ENCODE results near the gene ACACA. TPM values are rescaled to one million over a fixed set of nuclear protein-coding genes. Genes with fewer than 3 reads are reported as not detected.

The ACACA gene
- total and polyA plus RNA-seq, 9 of the 15 experiments (the other 6 are each of a cell fraction or from before 2014, with no cell fraction given), result 35.9 to 135 (median 88.4) TPM

- DNase-seq (ENCODE audit: extremely low read depth in 1 of 4, low spot score in 3 of 4) (no peak), ATAC-seq (no peak), FAIRE-seq (no peak)
- Histone ChIP-seq H4K20me1 (replicated peaks; ENCODE audit: control insufficient read depth, insufficient read depth, low read length) (no peaks in the 10 kb centered on the region), H3K9me1 (ENCODE audit: control insufficient read depth, insufficient read depth, low read length) (no peaks in the 10 kb centered on the region), H3K27me3 (ENCODE audit: control insufficient read depth in 2 of 2, insufficient read depth in 2 of 2, low read length in 2 of 2) (no peaks in the 10 kb centered on the region), H3K9ac (ENCODE audit: insufficient read depth in 1 of 2, low read depth in 2 of 2, low read length in 2 of 2) (no peak overlapping the region), H3K27ac (ENCODE audit: extremely low read depth, low read depth, low read length) (no peak overlapping the region), H3K36me3 (ENCODE audit: control insufficient read depth, insufficient read depth, low read length) (peaks cover 4% of the 10 kb centered on the region; the same call in 1 of the 3 replicates), H3K4me1 (replicated peaks in 1 of 2; ENCODE audit: control insufficient read depth in 2 of 2, insufficient read depth in 2 of 2, low read length in 2 of 2) (no peaks in the 10 kb centered on the region; a peak in 1 of 5 replicates), H3K79me2 (ENCODE audit: control insufficient read depth, insufficient read depth, low read length) (no peaks in the 10 kb centered on the region), H3K9me3 (replicated peaks; ENCODE audit: control insufficient read depth, insufficient read depth, low read depth, low read length) (no peaks in the 10 kb centered on the region), H3K4me2 (ENCODE audit: insufficient read depth, low read length) (no peak overlapping the region), H3K4me3 (no peak overlapping the region), H2AFZ (ENCODE audit: low read depth, low read length) (no peak overlapping the region)
- TF ChIP-seq CHD7 (IDR thresholded peaks at IDR 0.05; ENCODE audit: low read depth, low read length) (no peak), ZNF347 (CRISPR knock-in tag; IDR thresholded peaks at IDR 0.05; ENCODE audit: low read depth) (no peak)
- WGBS (ENCODE audit: insufficient coverage, low coverage, missing lambda C conversion rate), result 0% methylated on average over 1 of the region's 1 CpG
- POLR2A ChIA-PET, result no interaction called here
- intact Hi-C loops (cut with micrococcal nuclease) (no loop called here), in situ Hi-C loops (cut with MboI) (no loop called here)
- CTCF ChIA-PET (ENCODE audit: low intra/inter-chr PET ratio), result no interaction called here
- BruUV-seq (replicated peaks), result no TSS peak
Observed at GRCh38 chr17:37079735-37080134, 326.9 kb downstream of the ACACA start.

All from K562 (cell line).